Stimulated activated effector memory CD8-positive, alpha-beta T cell treated with anti-CD3 and anti-CD28 coated beads, Interleukin-12 subunit alpha, Interleukin-12 subunit beta, amount 100 ng/mL, for 72 hours (primary cell): ENCODE data around the gene TMEM59L.
"Not testable (repeated sequence)": the region's sequence is repeated elsewhere in the genome, so short reads cannot be mapped to it uniquely, and the experiment has no call there.

Experiments
- ATAC-seq: fragments of 150-1000 bp; cut with Tn5 transposase; 2 replicates; pipeline ENCODE4 v1.10.0; 2021
- DNase-seq, 2 donors: peaks; one replicate each; pipeline ENCODE4 v3.0.0; 2021 to 2022; ENCODE audit warnings: low spot score in 2 of 2
- H3K27ac Mint-ChIP-seq: one replicate; pipeline ENCODE4 v1.8.0; 2022; ENCODE audit warnings: mild to moderate bottlenecking, mixed read lengths
- H3K36me3 Mint-ChIP-seq: one replicate; pipeline ENCODE4 v1.8.0; 2022; ENCODE audit warnings: mild to moderate bottlenecking, mixed read lengths
- H3K4me1 Mint-ChIP-seq: one replicate; pipeline ENCODE4 v1.8.0; 2022; ENCODE audit warnings: mixed read lengths
- H3K4me3 Mint-ChIP-seq: one replicate; pipeline ENCODE4 v1.8.0; 2022; ENCODE audit warnings: mild to moderate bottlenecking, mixed read lengths
- H3K9me3 Mint-ChIP-seq: one replicate; pipeline ENCODE4 v1.8.0; 2022; ENCODE audit warnings: mixed read lengths

TMEM59L gene

DNA sequence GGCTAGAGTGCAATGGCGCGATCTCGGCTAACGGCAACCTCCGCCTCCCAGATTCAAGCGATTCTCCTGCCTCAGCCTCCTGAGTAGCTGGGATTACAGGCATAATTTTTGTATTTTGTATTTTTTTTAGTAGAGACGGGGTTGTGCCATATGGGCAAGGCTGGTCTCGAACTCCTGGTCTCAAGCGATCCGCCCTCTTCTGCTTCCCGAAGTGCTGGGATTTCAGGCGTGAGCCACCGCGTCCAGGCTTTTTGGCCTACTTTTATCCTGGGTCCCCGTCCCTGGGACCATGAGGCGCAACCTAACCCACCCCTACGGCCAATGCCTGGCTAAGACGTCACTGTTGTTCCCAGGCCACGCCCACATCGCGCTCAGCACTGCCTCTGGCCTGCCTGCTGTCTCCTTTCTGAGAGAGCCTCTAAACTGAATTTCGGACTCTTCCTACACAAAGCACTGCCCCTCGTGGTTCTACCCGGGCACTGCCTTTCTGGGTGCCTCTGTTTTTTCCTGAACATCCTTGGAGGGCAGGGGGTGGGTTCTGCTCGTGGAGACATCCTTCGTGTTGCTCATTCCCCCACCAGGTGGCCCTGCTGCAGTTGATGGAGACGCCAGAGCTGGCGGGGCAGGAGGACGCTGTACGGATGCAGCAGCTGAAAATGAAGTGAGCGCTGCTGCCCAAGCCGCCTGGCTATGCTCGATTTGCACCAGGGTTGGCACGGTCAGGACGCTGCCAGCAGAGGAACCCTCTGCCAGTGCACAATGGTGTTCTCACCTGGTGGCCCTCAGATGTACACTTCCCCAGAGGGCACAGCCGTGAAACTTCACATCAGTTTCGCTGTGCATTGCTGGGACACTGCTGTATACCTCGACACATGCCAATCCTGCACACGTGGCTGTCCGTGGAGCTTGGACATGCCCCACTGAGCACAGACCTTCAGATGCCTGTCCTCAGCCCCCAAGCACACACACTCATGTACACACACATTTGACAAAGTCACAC lies 22.1 kb upstream of the TMEM59L start:
- Mint-ChIP-seq H3K27ac (peak overlapping the region; percentile 94), H3K4me1 (peaks cover 52% of the 10 kb centered on the region), H3K9me3 (no peaks in the 10 kb centered on the region), H3K36me3 (peaks cover 34% of the 10 kb centered on the region), H3K4me3 (peak overlapping the region; percentile 84)
- DNase-seq: no peak
- ATAC-seq: no peak

DNA sequence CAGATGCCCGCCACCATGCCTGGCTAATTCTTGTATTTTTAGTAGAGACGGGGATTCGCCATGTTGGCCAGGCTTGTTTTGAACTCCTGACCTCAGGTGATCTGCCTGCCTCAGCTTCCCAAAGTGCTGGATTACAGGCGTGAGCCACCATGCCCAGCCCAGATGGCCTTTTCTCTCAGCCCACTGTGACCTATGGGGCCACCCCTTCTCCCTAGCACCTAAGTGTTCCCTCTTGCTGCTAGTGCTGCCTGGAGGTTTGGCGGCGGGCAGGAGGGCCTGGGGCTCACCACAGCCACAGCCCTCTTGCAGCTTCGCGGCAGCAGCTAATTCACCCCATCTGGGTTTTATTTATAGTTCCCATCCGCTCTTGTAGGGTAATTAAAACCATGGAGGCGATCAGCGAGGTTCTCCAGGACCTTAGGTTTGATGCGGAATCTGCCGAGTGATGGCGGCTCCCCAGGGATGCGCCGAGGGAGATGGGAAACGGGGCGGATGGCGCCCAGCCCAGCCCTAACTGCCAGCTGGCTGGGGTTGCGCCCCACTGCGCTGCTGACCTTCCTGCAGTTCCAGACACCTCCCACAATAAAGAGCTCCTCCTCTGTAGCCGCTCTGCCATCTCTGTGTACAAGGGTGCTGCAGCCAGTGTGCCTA lies 20.8 kb upstream of the TMEM59L start:
- H3K4me1 Mint-ChIP-seq: peaks cover 49% of the 10 kb centered on the region
- H3K27ac Mint-ChIP-seq: no peak overlapping the region
- H3K4me3 Mint-ChIP-seq: peak overlapping the region; percentile 84
- no peak for ATAC-seq
- no peak for DNase-seq
- peaks cover 34% of the 10 kb centered on the region for H3K36me3 Mint-ChIP-seq
- H3K9me3 Mint-ChIP-seq: no peaks in the 10 kb centered on the region

DNA sequence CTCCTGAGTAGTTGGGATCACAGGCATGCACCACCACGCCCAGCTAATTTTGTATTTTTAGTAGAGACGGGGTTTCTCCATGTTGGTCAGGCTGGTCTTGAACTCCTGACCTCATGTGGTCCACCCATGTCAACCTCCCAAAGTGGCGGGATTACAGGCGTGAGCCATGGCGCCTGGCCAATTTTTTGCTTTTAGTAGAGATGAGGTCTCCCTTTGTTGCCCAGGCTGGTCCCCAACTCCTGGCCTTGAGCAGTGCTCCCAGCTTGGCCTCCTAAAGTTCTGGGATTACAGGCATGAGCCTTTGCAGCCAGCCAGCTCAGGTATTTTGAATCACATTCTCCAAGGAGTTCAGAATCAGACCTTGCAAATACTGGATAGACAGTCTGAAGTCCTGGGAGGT lies 19.9 kb upstream of the TMEM59L start:
- ATAC-seq, H3K9me3 Mint-ChIP-seq, H3K27ac Mint-ChIP-seq, DNase-seq, H3K4me3 Mint-ChIP-seq: not testable (repeated sequence)
- H3K4me1 Mint-ChIP-seq: peaks cover 46% of the 10 kb centered on the region
- H3K36me3 Mint-ChIP-seq: peaks cover 34% of the 10 kb centered on the region

DNA sequence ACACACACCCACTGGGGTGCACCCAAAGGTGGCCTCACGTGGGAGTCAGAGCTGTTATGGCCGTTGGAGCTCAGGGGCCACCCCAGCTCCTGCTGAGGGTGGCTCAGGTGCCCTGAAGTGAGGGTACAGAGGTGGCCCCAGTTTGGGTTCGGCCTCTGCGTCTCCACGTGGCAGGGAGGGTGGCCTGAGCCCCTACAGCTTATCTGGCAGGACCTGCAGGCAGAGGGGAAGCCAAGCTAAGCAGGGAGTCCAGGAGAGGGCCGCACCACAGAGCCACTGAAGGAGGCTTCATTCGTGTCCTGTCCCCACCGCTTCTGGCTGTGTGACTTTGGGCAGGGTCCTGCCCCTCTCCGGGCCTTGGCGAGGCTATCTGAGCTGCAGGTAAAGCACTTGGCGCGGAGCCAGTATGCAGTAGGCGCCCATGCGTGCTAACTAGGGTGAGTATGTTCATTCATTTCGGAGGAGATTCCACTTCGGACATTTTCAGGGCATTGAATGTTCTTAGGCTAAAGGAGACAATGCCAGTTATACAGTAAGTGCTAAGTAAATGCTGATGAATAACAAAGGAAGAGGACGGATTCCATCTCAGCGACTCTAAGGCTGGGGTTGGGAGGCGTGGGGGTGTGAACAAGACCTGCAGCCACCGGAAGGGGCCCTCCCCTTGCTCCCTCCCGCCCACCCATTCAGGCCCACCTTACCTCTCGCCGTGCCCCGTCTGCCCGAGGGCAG lies 19.1 kb upstream of the TMEM59L start:
- H3K4me1 Mint-ChIP-seq: peaks cover 39% of the 10 kb centered on the region
- DNase-seq (peak in 1 of 2 donors; percentile 50), ATAC-seq (no peak)
- H3K4me3 Mint-ChIP-seq: peak overlapping the region; percentile 74
- no peak overlapping the region for H3K27ac Mint-ChIP-seq
- H3K9me3 Mint-ChIP-seq: no peaks in the 10 kb centered on the region
- peaks cover 34% of the 10 kb centered on the region for H3K36me3 Mint-ChIP-seq

DNA sequence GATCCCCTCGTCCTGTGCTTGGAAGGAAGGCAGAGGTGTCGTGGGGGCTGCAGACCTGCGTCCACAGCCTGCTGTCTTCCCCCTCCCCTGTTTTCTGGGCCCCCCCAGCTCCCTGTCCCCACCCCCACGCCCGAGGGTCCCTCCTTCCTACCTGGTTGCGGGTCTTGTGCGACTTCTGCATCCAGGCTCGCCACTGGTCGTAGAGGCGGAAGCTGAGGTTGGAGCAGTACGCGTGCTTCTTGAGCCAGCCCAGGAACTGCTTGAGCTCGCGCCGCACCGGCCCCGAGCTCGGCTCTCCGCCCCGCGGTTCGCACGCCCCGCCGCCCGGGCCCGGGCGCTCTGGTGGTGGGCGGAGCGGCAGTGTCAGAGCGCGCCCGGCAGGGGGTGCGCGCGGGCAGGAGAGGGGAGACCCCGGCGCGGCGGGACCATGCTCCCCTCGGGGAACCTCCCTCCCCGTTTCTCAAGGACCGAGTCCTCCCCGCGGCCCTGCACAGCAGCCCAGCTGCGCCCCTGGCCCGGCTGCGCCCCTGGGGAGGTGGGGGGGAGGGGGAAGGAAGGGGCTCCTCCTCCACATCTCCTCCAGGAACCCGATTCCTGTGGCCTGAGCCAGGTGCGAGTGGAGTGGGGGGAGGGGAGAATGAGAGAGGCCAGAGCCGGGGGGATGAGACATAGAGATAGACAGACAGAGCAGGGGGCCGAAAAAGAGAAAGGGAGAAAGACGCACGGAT lies 18.4 kb upstream of the TMEM59L start:
- H3K9me3 Mint-ChIP-seq: no peaks in the 10 kb centered on the region
- peaks cover 30% of the 10 kb centered on the region for H3K36me3 Mint-ChIP-seq
- ATAC-seq: peak; percentile 75
- H3K27ac Mint-ChIP-seq: peak overlapping the region; percentile 86
- peak overlapping the region; percentile 74 for H3K4me3 Mint-ChIP-seq
- H3K4me1 Mint-ChIP-seq: peaks cover 39% of the 10 kb centered on the region
- peak; percentile 79 to 86 for DNase-seq

DNA sequence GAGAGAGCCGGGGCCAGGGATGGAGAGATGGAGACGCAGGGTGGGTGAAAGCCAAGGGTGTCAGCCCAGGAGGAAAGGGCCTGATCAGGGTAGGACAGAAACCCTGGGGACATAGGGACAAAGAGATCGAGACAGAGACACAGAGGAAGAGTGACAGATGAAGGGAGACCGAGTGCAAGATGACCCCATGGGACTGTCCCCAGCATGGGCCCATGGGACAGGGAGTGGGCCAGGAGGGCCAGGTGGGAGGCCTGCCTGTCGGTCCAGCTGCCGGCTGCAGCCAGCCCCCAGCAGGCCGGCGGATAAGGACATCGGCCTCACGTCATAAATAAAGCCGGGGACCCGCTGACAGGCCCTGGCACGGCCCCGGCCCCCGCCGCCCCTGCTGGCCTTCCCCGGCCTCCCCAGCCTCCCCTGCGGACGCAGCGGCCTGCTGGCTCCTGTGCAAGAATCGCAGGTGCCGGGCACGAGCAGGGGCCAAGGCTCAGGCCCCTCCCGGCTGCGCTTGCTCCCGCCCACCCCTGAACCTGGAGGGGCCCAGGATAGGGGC lies 17.8 kb upstream of the TMEM59L start:
- Mint-ChIP-seq H3K4me3 (peak overlapping the region; percentile 74), H3K4me1 (peaks cover 34% of the 10 kb centered on the region), H3K27ac (peak overlapping the region; percentile 86), H3K36me3 (peaks cover 24% of the 10 kb centered on the region), H3K9me3 (no peaks in the 10 kb centered on the region)
- ATAC-seq (no peak), DNase-seq (no peak)

DNA sequence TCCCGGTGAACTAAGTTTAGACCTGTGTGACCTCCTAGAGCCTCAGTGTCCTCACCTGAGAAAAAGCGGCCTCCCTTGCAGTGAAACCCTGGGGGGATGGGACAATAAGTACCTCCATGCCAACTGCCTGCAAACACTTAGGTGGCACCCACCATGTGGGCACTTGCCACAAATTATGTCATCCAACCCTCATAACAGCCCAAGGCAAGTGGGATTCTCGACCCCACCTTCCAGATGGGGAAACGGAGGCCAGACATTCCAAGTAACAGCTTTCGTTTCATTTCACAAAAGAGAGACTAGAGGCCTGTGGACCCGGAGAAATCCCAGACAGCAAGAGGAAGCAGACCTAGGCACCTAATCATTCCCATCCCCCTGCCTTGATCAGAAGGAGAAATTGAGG lies 17.2 kb upstream of the TMEM59L start:
- Mint-ChIP-seq H3K4me3 (peak overlapping the region; percentile 74), H3K4me1 (peaks cover 28% of the 10 kb centered on the region), H3K9me3 (no peaks in the 10 kb centered on the region), H3K27ac (no peak overlapping the region), H3K36me3 (peaks cover 18% of the 10 kb centered on the region)
- ATAC-seq (no peak), DNase-seq (no peak)

DNA sequence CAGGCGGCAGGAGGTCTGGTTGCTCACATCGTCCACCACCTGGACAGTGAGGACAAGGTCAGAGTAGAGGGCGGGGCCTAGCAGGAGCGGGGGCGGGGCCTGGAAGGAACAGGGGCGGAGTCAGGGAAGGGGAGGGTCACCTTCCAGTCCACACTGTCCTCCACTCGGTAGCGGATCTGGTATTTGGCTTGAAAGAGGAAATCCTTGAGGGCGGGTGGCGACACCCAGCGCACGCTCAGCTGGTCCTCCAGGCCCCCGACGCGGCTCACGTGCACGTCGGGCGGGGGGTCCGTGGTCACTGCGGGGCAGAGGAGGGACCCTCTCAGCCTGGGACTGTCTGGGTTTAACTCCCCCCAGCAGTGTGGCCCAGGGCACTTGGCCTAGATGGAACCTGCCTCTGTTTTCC lies 15.9 kb upstream of the TMEM59L start:
- DNase-seq (no peak), ATAC-seq (peak; percentile 4)
- Mint-ChIP-seq H3K36me3 (peaks cover 5% of the 10 kb centered on the region), H3K9me3 (no peaks in the 10 kb centered on the region), H3K27ac (no peak overlapping the region), H3K4me3 (no peak overlapping the region), H3K4me1 (peaks cover 24% of the 10 kb centered on the region)

DNA sequence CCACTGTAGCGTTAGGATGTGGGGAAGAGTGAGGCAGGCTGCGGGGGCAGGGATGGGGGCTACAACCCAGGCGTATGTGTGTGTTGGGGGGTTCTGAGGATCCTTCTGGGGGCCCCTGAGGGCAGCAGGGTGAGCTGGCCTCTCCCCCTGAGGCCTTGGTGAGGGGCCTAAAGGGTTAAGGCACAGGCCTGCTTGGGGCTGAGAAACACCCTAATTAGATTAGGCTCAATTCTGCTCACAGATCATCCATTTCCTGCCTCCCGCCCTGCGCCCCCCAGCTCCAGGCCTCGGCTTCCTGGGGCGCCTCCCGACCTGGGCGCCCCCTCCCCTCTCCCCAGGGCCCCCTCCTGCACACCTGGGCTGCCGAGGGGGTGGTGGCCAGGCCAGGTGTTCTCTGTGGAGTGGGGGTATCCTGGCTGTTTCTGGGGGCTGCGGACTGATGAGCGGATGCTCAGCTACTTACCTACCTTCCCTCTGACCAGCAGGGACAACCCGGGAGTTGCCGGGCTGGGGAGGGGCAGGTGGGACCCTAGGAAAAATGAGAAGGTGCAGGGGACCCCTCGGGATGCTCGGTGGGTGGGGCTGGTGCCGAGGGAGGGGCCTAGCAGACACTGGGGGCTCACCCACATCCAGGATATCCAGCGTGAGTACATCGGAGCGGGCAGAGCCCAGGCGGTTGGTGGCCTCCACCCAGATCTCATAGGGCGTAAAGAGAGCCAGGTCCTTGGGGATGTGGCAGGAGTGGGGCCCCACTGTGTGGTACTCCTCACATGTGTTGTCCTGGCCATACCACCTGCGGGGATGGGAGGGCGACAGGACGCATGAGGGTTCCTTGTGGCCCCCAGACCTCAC lies 14.6 kb upstream of the TMEM59L start:
- no peak overlapping the region for H3K4me3 Mint-ChIP-seq
- H3K27ac Mint-ChIP-seq: no peak overlapping the region
- no peak for DNase-seq
- H3K36me3 Mint-ChIP-seq: no peaks in the 10 kb centered on the region
- H3K4me1 Mint-ChIP-seq: peaks cover 27% of the 10 kb centered on the region
- no peaks in the 10 kb centered on the region for H3K9me3 Mint-ChIP-seq
- no peak for ATAC-seq

DNA sequence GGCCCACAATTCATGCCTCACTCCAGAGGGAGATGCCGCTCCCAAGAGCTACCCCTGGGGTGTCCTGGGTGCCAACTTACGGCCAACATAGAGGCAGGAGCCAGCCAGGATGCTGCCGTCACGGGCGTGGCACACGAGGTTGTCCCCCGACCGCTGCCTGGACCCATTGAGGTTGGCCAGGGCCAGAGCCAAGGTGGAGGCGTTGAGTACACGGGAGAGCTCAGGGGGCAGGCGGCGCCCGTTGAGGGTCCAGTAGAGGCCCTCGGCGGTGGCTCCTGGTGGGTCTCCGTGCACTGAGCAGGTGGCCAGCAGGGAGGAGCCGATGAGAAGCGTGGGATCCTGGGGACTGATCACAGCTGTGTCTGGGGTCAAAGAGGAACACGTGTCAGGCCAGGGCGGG lies 13.2 kb upstream of the TMEM59L start:
- Mint-ChIP-seq H3K36me3 (no peaks in the 10 kb centered on the region), H3K9me3 (no peaks in the 10 kb centered on the region), H3K4me1 (peaks cover 18% of the 10 kb centered on the region), H3K27ac (no peak overlapping the region), H3K4me3 (no peak overlapping the region)
- no peak for ATAC-seq
- DNase-seq: no peak

DNA sequence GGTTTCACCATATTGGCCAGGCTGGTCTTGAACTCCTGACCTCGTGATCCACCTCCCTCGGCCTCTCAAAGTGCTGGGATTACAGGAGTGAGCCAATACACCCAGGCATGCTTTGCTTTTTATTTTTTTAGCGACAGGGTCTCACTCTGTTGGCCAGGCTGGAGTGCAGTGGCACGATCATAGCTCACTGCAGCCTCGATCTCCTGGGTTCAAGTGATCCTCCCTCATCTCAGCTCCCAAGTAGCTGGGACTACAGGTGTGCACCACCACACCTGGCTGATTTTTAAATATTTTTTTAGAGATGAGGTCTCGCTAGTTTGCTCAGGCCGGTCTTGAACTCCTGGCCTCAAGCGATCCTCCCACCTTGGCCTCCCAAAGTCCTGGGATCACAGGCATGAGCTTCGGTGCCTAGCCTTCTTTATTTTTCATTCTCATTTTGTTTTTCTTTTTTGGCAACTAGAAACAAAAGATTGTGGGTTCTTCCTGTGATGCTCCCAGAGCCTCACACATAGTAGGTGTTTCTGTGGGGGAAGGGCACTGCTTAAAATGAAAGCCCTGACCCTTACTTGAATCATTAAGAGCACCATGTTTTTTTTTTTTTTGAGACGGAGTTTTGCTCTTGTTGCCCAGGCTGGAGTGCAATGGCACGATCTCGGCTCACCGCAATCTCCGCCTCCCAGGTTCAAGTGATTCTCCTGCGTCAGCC lies 11.8 kb upstream of the TMEM59L start:
- H3K27ac Mint-ChIP-seq: not testable (repeated sequence)

DNA sequence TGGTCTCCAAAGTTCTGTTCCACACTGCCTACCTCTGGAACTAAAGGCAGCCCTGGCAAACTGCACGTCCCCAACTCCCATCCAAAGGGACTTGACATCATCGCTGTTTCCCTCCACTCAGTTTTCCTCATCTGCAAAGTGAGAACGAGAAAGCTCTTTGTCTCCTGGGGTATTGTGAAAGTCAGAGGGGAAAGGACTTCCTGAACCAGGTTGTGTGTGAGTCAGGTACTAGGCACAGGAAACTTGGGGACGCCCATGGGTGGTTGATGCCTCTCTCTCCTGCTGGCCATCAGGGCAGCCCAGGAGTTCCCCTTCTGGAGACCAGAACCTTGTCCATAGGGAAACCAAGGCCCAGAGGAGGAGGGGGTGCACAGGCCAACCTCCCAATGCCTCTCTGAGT lies 10.8 kb upstream of the TMEM59L start:
- no peak overlapping the region for H3K27ac Mint-ChIP-seq
- H3K9me3 Mint-ChIP-seq: no peaks in the 10 kb centered on the region
- no peak overlapping the region for H3K4me3 Mint-ChIP-seq
- no peak for DNase-seq
- H3K36me3 Mint-ChIP-seq: no peaks in the 10 kb centered on the region
- peaks cover 13% of the 10 kb centered on the region for H3K4me1 Mint-ChIP-seq
- ATAC-seq: no peak

More for the DNA sequence above, 11.8 kb upstream of the TMEM59L start:
- not testable (repeated sequence) for H3K36me3 Mint-ChIP-seq, H3K9me3 Mint-ChIP-seq, DNase-seq, ATAC-seq, H3K4me3 Mint-ChIP-seq
- H3K4me1 Mint-ChIP-seq: peaks cover 13% of the 10 kb centered on the region

DNA sequence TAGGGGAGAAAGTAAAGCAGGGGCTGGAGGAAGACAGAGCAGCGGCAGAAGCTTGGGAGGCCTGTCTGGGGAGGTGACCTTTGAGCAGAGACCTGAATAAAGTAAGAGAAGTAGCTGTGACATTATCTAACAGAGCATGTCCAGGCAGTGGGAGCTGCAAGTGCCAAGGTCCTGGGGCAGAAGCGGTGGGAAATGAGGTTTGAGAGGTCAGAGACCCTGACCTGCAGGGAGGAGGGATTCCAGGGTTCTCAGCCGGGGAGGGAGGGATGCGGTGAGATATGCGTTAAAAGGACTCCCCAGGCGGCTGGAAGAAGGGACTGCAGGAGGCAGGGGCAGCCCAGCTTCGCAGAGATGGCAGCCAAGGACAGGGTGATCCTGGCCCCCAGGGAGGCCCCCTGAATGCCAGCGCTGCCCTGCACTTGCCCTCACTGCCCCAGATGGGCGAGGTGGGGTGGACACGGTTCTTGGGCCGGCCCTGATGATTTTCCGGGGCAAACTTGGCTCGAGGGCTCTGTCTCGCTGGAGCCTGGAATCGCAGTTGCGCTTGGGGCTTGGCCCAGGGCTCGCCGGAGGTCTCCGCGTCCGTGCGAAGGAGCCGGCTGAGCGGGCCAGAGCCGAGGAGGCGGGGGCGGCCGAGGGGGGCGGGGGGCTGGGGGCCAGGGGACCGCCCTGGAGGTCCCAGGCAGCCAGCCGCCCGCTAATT lies 9.3 kb upstream of the TMEM59L start:
- no peaks in the 10 kb centered on the region for H3K36me3 Mint-ChIP-seq
- H3K27ac Mint-ChIP-seq: no peak overlapping the region
- no peak overlapping the region for H3K4me3 Mint-ChIP-seq
- H3K9me3 Mint-ChIP-seq: no peaks in the 10 kb centered on the region
- DNase-seq: no peak
- peaks cover 21% of the 10 kb centered on the region for H3K4me1 Mint-ChIP-seq
- ATAC-seq: peak; percentile 55
